ENCODE results near the gene TYK2.

GRCh38 chr19:10378124-10378523 is 2.2 kb downstream of the TYK2 start:
- TF ChIP-seq CTCF (IDR thresholded peaks at IDR 0.05): no peak
- TF ChIP-seq REST (IDR thresholded peaks at IDR 0.05; ENCODE audit: insufficient read depth in 1 of 2, low read depth in 2 of 2, low read length in 1 of 2): no peak
